ENCODE data around the gene PRSS50.

The PRSS50 gene

DNA sequence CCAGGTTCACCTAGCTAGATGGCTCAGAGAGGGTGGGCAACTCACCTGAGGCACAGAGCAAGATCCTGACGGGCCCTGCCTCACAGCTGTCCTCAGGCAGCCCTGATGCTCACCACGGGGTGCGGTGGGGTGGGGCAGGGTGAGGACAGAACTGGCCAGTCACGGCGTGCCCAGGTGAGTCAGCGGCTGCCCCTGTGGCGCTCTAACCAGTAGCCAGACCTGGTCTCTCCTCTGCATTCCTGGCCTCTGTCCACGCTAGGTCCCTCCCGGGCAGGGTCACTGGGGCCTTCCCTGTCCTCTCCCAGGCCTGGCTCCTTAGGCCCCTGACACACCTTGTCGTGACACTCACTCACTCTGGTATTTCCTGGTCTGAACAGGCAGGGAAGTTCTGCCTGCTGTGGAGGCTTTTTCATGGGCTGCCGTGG, 25.1 kb downstream of the PRSS50 start:
- DNase-seq (ENCODE audit: low read depth) = no peak

DNA sequence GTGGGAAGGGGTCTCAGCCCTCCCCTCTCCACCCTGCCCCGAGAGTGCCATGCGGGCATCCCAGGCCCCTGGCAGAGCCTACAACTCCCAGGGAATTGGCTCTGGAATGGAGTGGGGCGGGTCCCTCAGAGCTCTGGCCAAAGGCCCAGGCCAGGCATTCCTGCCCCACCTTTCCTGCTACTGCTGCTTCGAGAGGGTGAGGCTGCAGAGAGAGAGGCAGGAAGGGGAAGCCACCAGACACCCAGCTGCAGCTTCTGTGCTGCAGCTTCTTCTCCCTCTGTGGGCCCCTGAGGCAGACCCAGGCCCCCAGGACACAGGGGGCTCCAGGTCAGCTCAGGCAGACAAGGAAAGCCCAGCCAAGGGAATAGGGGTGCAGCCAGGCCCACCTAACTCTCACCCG, 26.9 kb downstream of the PRSS50 start:
- no peak for DNase-seq (ENCODE audit: low read depth)

DNA sequence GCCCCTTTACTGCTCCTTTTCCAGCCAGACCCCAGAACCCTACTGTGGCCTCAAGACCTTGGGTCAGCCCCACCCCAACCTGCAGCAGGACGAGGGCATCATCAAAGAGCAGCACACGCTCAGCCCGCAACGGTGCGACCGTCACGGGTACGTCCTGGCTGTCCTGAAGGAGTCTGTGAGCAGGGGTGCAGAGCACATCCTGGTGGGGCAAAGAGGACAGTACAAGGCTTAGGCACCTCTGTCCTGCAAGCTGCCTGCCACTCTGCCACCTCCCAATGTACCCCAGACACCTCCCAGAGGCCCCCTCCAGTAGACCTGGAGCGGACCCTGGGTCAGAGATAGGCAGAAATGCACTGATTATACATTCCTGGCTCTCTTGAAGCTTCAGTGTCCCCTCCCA, 32.2 kb downstream of the PRSS50 start:
- no peak for DNase-seq (ENCODE audit: low read depth)

DNA sequence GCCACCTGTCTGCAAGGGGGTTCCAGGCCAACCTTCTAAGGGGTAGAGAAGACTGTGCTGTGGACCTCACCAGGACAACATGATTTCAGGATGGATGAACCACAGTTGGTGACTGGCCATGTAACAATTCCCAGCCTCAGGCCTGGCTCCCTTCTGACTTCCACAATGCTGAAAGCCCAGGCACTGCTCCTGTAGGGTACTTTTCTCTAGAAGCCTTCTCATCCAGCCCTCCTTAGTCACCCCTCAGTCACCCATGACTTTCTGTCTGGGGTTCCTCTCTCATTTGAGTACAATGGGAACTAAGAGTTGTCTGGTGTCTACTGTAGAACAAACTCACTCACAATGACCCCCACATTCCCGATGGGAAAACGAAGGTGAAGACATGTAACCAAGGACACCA, 32.8 kb downstream of the PRSS50 start:
- no peak for DNase-seq (ENCODE audit: low read depth)

DNA sequence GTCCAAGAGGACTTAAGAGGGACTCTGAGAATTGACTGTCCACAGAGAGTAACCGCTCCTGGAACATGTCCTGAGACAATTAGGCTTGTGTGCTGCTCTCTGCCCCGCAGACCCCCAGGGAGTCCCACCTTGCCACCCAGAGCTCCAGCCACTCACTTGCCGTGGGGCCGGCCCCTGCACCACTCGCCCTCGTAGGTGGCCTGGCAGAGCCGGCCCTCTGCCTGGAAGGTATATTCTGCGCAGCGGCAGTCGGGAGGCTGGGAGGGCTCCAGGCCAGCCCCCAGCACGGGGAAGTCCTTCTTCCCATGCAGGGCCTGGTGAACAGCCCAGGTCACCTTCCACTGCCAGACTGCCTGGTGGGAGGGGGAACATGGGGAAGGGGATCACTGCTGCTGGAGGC, 34.7 kb downstream of the PRSS50 start:
- no peak for DNase-seq (ENCODE audit: low read depth)

DNA sequence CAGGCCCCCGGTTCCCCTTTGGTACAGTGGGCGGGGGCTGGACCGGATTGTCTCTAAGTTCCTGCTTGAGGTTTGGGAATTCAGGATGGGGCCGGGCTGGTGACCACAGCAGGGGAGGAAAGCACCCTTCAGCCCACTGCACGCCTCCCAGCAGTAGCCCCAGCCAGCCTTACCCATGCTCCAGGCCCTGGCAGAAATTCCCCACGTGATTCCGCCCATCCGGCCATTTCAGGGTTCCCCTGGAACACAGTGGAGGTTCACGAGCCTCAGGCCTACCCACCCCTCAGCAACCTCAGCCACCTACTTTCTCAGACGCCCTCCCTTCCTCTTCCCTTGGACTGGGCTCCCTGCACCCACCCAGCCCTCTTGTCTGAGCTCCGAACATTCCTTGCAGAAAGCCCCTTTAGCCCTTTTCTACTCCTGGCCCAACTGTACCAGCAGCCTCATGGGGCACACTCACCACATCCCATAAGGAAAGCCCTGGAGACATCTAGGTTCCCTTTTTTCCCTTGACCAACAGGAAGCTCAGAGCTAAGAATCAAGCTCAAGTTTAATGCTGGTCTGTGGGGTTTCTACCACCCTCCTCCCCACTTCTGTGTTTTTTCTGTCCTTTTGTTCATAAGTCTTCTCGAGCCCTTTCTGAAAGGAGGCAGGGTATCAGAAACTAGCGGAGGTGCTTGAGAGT, 35.7 kb downstream of the PRSS50 start:
- DNase-seq (ENCODE audit: low read depth) = no peak

DNA sequence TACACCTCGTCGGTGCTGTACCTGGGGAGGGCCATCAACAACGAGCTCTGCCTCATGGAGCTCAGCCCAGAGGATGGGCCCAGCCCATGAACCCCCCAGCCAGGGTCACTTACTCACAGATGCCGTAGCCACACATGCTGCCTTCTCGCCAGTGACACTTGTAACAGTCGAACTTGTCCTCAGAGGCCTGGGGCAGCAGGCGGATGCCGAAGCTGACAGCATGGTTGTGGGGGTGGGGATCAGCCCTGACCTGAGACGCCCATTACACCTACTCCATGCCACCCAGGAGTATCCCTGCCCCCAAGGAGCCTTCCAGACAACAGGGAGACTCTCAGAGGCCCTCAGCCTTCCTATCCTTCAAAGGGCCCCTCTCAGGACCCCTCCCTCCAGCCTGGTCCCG, 36.3 kb downstream of the PRSS50 start:
- DNase-seq (ENCODE audit: low read depth) = no peak

DNA sequence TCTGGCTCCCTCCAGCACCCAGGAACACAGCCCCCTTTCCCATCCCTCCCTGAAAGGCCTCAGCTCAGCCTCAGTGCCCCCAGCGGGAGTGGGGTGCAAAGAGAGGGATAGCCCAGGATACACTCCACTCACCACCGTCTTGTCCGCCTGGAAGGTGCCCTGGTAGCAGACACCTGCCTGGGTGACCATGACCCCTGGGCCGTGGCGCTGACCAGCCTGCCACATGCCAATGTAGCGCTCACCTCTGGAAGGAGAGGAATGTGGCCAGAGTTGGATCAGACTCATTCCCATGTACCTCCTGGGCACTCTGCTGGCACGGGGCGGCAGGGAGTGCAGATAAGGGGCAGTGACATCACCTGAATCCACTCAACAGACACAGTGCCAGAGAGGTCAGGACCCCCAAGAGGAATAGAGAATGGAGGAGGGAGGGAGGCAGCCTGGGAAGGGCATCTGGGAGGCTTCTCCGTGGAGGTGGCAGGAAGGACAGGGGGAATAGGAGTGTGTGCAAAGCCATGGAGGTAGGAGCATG, 37.3 kb downstream of the PRSS50 start:
- no peak for DNase-seq (ENCODE audit: low read depth)

DNA sequence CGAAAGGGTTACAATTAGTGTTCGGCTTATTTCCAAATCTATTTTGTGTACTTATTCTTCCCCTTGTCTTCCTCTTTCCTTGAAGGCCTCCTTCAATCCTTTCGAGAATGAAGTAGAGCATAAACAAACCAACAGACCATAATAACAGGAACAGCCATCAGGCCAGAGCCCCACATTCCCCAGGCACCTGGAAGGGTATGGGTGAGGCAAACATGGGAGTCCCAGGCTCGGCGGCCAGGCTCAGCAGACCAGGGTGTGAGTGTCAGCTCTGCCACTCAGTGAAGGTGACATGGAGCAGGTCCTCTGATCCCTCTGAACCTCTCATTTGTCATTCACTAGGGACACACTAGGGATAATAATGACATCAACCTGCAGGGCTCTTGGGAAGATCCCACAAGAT, 38.0 kb downstream of the PRSS50 start:
- DNase-seq (ENCODE audit: low read depth) = no peak

DNA sequence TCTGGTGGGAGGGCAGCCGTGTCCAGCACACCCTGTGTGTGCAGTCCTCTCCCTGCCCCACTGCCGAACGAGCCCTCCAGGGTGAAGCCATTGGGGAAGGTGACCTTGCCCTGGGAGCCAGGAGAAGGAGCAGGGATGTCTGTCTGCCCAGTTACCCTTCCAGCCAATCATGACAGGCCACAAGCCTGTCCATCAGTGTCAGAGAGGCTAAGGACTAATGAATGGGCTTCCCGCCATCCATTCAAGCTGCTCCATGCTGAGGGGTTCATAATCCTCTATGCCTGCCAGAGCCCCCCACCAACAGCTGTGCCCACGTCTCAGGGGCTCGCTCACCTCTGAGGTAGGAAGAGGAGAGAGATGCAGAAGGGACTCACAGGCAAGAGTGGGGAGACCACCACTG, 39.4 kb downstream of the PRSS50 start:
- DNase-seq (ENCODE audit: low read depth) = no peak

DNA sequence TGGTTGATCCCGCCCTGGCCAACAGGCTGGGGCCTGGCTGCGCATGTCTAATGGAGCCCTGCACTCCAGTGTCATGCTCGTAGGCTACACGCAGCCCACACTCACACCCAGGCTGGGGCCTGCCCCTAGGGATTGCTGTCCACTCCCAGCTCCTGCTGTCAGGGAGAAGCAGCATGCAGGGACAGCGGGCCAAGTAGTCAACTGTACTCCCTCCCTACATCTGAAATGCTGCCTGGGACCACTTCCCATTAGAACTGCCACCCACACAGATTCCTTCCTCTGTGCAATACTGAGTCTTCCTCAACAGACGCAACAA, 40.3 kb downstream of the PRSS50 start:
- DNase-seq (ENCODE audit: low read depth) = no peak

DNA sequence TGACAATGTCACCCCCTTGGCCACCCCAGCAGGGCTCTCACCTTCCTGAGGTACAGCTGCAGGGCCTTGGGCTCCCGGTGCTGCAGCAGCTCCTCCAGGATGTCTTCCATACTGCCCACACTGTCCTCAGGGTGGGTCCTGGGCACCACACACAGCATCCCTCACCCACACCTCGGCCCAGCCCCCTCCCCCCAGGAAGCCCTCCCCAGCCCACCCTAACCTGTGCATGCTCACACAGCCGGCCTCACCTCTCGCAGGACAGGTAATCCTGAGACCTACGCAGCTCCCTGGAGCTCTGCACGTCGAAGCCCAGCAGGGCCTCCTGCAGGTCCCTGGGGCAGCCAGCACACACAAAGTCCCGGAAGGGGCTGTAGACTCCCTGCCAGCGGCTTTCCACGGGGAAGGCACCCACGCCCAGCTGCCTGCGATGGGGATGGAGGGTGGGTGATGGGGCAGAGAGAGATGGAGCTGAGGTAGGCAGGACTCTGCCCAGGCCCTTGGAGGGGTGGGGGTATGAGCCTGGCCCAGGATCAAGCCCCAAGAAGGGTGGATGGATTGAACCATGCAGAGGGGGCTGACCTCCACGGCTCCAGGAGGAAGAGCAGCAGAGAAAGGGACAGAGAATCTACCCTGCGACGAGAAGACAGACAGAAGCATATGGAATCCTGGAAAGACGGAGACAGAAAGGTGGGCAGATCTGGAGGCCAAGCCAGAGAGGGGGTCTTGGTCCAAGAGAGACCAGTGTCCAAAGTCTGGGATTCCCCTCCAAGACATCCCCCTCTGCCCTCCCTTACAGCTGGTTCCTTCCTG, 40.9 kb downstream of the PRSS50 start:
- DNase-seq (ENCODE audit: low read depth) = no peak

DNA sequence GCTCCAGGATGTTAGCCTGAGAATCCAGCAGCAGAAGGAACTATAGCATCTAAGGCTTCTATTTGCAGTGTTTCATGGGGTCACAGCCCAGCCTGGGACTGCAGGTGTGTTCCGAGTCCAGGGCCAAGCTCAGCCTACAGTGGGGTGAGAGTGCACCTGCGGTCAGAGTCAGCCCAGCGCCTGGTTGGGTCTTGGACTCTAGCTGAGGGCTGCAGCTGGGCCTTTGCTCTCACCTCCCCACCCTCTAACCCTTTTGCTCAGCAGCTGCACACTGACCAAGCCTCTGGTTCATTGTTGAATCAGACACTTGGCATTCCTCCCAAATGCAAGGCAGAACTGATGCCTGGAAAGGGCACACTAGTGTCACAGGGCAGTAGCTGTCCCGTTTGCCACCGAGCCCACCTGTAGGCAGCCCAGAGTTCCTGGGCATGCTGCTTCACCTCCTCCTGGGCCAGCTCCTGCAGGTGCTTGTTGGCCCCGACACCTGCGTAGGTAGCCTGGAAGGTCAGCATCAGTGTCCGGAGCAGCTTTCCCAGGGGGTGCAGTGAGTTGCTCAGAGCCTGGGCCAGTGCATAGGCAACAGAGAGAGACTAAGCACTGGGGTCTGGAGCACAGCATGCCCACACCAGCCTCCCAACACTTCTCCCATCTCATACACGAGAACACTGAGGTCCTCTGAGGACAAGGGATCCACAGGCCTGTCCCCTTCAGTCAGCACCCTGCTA, 41.7 kb downstream of the PRSS50 start:
- DNase-seq (ENCODE audit: low read depth) = no peak

DNA sequence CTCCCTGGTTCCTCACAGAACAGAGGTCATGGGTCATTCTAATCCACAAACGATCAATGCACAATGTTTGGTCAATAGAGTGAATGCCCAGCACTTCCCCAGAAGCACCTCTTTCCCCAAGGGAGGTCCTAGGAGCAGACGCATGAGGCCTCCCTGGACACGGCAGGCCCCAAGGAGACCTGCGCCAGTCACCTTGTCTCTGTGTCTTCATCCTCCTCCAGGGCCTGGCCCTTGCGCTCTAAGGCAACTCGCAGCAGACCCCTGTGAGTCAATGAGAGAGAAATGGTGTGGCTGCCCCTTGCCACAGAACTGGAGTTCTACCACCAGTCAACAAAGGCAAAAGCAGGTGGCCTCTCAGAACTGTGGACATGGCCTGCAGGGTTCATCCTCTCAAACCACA, 42.2 kb downstream of the PRSS50 start:
- no peak for DNase-seq (ENCODE audit: low read depth)

DNA sequence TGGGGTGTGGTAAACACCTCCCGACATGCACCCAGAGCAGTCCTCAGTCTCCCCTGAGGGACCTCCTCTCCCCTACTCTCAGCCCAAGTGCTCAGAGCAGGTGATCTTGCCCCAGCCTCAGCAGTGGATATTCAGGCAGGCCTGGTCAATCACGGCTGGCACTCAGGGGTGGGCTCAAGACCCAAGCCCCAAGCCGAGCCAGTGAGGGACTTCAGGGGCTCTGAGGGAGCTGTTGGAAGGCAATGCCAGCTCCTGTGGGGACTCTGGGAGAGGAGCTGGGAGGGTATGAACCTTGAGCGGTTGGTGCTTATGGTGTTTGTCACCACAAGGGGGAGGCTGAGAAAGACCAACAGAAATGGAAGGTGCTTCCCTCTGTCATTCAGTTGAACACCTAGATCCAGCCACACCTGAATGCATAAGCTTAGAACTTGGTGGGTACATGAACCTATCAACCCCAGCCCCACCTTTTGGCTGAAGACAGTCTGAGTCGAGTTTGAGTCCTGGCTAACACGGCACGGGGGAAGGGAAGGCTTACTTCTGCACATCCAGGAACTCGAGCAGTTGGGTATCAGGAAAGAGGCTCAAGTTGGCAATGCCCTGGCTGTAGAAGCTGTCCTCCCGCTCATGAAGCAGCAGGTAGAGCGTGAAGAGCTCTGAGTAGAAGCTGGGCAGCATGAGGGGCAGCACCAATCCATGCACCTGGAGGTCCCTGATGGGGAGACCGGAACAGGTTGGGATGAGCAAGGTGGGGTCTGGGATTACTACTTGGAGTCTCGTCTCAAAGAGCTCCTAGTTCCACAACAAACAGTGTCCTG, 43.4 kb downstream of the PRSS50 start:
- no peak for DNase-seq (ENCODE audit: low read depth)

DNA sequence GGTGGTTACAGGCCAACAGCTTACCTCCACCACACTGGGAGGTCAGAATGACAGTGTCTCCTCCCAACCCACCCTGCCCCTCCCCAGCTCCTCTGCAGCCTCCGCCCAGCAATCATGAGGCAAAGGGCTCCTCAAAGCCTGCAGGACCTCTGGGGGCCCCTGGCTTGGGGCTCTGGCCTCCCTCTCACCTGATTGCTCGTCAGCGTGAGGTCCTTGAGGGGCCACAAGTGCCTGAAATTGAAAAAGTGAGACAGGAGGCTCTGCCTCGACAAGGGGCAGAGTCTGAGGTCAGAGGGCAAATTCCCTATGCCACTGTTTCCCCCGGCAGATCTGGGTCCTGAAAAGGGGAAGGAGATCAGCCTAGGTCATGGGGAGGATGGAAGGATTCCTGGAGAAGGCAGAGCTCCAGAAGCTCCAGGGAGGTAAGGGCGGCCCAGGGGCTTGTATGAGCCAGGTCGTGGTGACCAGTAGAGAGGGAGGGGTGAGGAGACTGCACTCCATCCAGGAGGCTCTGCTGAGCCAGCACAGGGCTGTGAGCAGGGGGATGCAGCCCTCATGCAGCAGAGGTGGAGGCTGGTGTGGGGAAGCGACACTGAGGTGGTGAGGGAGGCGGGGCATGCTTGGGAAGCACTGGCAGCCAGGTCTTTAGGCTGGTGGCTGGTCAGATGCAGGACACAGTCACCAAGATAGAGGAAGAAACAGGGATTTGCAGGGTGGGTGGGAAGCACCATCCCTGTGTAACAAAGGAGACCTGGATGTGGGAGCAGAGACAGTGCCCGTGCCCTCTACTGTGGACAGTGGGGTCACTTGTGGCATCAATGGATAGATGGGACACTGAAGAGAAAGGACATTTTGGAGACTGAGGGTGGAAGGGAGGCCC, 44.3 kb downstream of the PRSS50 start:
- DNase-seq (ENCODE audit: low read depth) = no peak

DNA sequence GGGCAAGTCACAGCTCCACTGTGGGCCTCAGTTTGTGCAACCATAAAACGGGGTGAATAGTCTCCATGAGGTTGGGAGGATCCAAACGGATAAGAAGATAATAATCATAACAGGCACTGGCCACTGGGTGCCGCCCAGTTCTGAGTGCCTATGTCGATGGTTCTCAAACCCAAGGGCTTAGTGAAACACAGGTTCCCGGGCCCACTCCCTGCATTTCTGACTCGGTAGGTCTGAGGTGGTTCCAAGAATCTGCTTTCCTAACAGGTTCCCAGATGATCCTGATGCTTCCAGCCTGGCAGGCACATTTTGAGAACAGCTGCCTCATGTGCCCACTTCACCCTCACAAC, 45.3 kb downstream of the PRSS50 start:
- no peak for DNase-seq (ENCODE audit: low read depth)

DNA sequence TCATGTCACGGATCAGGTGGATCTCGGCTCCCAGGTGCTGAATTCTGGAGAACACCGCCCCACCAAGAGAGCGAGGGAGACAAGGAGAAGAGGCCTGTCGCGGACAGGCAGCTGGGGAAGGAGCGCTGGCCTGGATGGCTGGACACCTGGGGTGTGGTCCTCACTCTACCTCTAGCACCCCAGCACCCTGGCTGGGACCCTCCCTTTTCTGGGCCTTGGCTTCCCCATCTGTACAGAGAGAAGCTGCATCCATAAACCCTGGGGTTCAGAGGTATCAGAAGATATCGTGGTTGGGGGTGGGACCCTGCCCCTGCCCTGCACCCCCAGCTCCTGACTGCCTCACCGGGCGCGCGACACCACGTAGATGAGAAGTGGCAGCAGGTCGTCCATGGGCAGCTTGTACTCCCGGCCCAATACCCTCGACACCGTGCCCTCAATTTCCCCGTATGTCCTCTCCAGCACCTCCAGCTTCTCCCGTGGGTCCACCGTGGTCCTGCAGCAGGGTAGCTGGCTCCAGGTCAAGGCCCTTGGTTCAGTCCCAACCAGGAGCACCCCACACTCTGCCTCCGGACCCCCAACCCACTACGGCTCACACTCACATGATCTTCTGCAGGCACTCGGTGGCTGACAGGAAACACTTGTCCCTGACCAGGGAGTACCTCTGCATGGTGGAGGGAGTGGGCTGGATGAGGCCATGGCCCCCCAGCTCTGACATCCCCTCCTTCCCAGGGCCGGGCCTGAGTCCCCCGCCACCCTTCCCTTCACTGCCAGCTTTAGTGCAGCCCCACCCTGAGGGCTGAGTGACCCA, 45.9 kb downstream of the PRSS50 start:
- no peak for DNase-seq (ENCODE audit: low read depth)

DNA sequence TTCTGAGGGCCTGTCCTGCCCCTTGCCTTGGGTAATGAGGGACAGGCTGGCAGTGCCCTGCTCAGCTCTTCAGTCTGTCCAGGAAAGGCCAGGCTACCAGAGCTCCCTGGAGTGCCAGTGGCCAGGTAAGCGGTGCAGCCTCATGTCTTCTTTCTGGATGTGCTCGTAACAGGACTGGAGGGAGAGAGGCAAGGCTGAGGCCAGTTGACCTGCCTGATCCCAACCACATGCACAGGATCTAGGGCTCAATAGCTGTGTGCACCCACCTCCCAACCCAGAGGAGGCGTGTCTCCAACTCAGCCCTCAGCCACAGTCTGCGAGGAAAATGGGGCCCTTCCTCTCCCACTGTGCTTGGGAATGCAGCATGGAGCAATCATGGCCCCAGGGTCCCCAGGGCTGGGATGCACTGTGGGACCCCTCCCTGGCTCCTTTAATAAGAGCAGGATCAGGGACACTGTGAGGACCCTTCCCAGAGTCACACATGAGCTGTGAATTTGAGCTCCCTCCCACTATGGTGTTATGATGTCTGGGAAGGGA, 46.7 kb downstream of the PRSS50 start:
- no peak for DNase-seq (ENCODE audit: low read depth)
